Nephron progenitor cell (in vitro differentiated cells): ENCODE measurements around the gene GMPPB.

Source experiments
- DNase-seq: peaks from one replicate; pipeline ENCODE4 v3.0.0; 2021
- H3K27ac Mint-ChIP-seq: 2 replicates; pipeline ENCODE4 v1.8.0; 2021; ENCODE audit warnings: mild to moderate bottlenecking, moderate library complexity, mixed read lengths
- H3K27me3 Mint-ChIP-seq: 2 replicates; pipeline ENCODE4 v1.8.0; 2021; ENCODE audit warnings: mild to moderate bottlenecking, low read depth, mixed read lengths; ENCODE audit not compliant: poor library complexity
- H3K36me3 Mint-ChIP-seq: 2 replicates; pipeline ENCODE4 v1.8.0; 2021; ENCODE audit warnings: low read depth, mixed read lengths
- H3K4me1 Mint-ChIP-seq: 2 replicates; pipeline ENCODE4 v1.8.0; 2021; ENCODE audit warnings: mixed read lengths
- H3K4me3 Mint-ChIP-seq: 2 replicates; pipeline ENCODE4 v1.8.0; 2021; ENCODE audit warnings: mild to moderate bottlenecking, moderate library complexity, mixed read lengths
- H3K9me3 Mint-ChIP-seq: 2 replicates; pipeline ENCODE4 v1.8.0; 2021; ENCODE audit warnings: mild to moderate bottlenecking, moderate library complexity, mixed read lengths
- CTCF ChIP-seq: fragments of 200-600 bp; sonication (generic); IDR thresholded peaks from 2 replicates; pipeline ENCODE4 v1.5.0; 2021; ENCODE audit warnings: antibody characterized with exemption

GMPPB gene

GRCh38 chr3:49717959-49718857, 5.5 kb downstream of the GMPPB start:
- peaks cover 29% of the 10 kb centered on the region for H3K4me1 Mint-ChIP-seq
- TF ChIP-seq CTCF: no peak
- no peaks in the 10 kb centered on the region for H3K27me3 Mint-ChIP-seq
- H3K36me3 Mint-ChIP-seq: peaks cover 7% of the 10 kb centered on the region
- peak overlapping the region; percentile 90 for H3K27ac Mint-ChIP-seq
- no peak for DNase-seq
- no peaks in the 10 kb centered on the region for H3K9me3 Mint-ChIP-seq
- peak overlapping the region; percentile 84 for H3K4me3 Mint-ChIP-seq

- peaks cover 21% of the 10 kb centered on the region for H3K4me1 Mint-ChIP-seq
- H3K27ac Mint-ChIP-seq: no peak overlapping the region
- no peaks in the 10 kb centered on the region for H3K9me3 Mint-ChIP-seq
- peaks cover 7% of the 10 kb centered on the region for H3K36me3 Mint-ChIP-seq
- no peak for TF ChIP-seq CTCF
- H3K27me3 Mint-ChIP-seq: no peaks in the 10 kb centered on the region
- H3K4me3 Mint-ChIP-seq: peak overlapping the region; percentile 44
- DNase-seq: no peak
Observed at GRCh38 chr3:49717211-49717958, 6.4 kb downstream of the GMPPB start.

- TF ChIP-seq CTCF: no peak
- no peak overlapping the region for H3K27ac Mint-ChIP-seq
- H3K4me1 Mint-ChIP-seq: peaks cover 26% of the 10 kb centered on the region
- DNase-seq: no peak
- H3K27me3 Mint-ChIP-seq: peaks cover 2% of the 10 kb centered on the region
- H3K4me3 Mint-ChIP-seq: no peak overlapping the region
- peaks cover 7% of the 10 kb centered on the region for H3K36me3 Mint-ChIP-seq
- H3K9me3 Mint-ChIP-seq: no peaks in the 10 kb centered on the region
Observed at GRCh38 chr3:49716691-49717210, 7.0 kb downstream of the GMPPB start.

- H3K4me3 Mint-ChIP-seq: no peak overlapping the region
- no peak for TF ChIP-seq CTCF
- H3K27ac Mint-ChIP-seq: no peak overlapping the region
- no peaks in the 10 kb centered on the region for H3K9me3 Mint-ChIP-seq
- peaks cover 4% of the 10 kb centered on the region for H3K36me3 Mint-ChIP-seq
- H3K27me3 Mint-ChIP-seq: peaks cover 3% of the 10 kb centered on the region
- peaks cover 32% of the 10 kb centered on the region for H3K4me1 Mint-ChIP-seq
- no peak for DNase-seq
Observed at GRCh38 chr3:49716169-49716568, 7.6 kb downstream of the GMPPB start.

- Mint-ChIP-seq H3K27me3 (peaks cover 3% of the 10 kb centered on the region), H3K36me3 (no peaks in the 10 kb centered on the region), H3K27ac (no peak overlapping the region), H3K9me3 (no peaks in the 10 kb centered on the region), H3K4me1 (peaks cover 34% of the 10 kb centered on the region), H3K4me3 (no peak overlapping the region)
- no peak for DNase-seq
- no peak for TF ChIP-seq CTCF
Observed at GRCh38 chr3:49715611-49716121, 8.1 kb downstream of the GMPPB start.
